ENCODE results near the gene BRD2.

DNA sequence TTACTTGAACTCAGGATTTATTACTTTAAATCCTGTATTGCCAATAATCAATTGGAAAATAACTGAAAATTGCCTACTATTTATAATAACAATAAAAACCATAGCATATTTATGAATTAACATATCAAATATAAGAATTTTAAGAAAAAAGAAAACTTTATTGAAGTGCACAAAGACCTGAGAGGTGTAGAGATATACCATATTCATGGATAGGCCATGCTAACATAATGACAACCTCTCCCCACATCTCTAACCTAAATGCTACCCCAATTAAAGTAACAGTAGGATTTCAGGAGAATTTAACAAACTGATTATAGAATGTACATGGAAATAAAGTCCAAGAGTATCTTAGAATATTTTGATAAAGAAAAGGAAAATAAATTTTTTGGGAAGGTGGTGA lies 22.4 kb upstream of the BRD2 start:
- TF ChIP-seq, protein P1, sequence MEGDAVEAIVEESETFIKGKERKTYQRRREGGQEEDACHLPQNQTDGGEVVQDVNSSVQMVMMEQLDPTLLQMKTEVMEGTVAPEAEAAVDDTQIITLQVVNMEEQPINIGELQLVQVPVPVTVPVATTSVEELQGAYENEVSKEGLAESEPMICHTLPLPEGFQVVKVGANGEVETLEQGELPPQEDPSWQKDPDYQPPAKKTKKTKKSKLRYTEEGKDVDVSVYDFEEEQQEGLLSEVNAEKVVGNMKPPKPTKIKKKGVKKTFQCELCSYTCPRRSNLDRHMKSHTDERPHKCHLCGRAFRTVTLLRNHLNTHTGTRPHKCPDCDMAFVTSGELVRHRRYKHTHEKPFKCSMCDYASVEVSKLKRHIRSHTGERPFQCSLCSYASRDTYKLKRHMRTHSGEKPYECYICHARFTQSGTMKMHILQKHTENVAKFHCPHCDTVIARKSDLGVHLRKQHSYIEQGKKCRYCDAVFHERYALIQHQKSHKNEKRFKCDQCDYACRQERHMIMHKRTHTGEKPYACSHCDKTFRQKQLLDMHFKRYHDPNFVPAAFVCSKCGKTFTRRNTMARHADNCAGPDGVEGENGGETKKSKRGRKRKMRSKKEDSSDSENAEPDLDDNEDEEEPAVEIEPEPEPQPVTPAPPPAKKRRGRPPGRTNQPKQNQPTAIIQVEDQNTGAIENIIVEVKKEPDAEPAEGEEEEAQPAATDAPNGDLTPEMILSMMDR (conservative IDR thresholded peaks at IDR 0.05) = no peak
- TF ChIP-seq ZFX (IDR thresholded peaks at IDR 0.05) = no peak

Measured in C4-2B (cell line).